KBM-7 (cell line): ENCODE measurements around the gene C2CD4D.

ENCODE experiments used
- DNase-seq: peaks from one replicate; pipeline ENCODE4 v3.0.0-alpha.2; 2015
- in situ Hi-C: fragments of 300-500 bp; cut with MboI; formaldehyde crosslinking; loops from 2 replicates; pipeline ENCODE4 v1.14.3; 2020; ENCODE audit warnings: low sequenced_read_pairs, low pct_unique_long_range_greater_than_20kb, mixed read lengths

Gene C2CD4D

DNA sequence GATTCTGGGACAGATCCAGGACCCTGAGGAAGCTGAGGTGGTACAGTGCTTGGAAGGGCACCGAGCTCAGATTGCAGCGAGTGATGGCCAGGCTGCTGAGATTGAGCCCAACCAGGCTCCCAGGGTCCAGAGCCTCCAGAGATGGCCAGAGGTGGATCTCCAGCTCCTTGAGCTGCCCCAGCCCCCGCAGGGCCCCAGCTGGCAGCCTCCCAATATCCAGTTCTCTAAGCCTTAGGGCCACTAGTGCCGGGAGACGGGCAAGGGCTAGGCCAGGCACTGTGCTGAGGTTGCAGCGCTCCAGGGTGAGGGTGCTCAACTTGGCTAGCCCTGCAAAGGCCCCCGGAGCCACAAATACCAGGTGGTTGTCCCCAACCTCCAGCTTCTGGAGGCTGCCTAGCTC is 37.8 kb downstream of the C2CD4D start:
- DNase-seq = no peak
- in situ Hi-C loops = no loop called here

GRCh38 chr1:151801310-151801820 is 38.3 kb downstream of the C2CD4D start:
- DNase-seq = no peak
- in situ Hi-C loops = no loop called here

GRCh38 chr1:151800830-151801229 is 38.8 kb downstream of the C2CD4D start:
- in situ Hi-C loops = no loop called here

DNA sequence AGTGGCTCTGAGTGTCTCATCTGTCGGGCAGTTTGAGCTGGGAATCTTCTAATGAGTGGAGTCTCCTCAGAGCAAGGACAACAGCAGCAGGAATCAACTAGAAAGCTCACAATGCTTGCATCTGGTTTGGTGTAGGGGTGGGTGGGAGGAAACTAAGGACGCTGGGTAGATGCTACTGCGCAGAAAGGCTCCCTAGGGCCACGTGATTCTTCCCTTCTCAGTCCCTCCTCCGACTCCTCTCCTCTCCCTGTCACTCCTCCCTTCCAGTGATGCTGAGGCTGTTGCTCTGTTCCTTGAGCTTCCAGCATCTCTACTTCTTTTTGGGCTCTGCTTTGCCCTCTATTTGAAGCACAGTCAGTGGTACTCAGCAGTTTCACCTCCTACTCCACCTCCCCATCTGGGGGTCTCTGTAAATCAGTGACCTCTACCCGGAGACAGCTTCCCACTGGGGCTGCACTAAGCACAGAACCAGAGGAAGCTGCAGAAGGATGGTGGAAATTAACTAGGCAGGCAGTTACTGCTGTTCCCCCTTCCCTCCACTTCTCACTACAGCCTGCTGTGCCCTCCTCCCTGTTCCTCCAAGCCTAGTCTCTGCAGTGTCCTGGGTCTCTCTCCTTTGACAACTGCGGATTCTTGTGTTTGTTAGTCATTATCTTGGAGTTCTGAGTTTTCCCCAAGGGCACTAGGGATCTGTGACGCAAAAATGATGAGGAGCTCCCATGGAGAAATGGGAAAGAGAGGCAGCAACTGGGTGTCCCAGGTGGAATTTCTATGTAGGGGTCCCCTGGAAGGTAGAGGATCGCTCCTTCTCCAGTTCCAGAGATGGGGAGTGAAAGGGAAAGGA is 40.2 kb downstream of the C2CD4D start:
- in situ Hi-C loops = no loop called here
- DNase-seq = no peak

More at GRCh38 chr1:151800830-151801229, 38.8 kb downstream of the C2CD4D start:
- no peak for DNase-seq

DNA sequence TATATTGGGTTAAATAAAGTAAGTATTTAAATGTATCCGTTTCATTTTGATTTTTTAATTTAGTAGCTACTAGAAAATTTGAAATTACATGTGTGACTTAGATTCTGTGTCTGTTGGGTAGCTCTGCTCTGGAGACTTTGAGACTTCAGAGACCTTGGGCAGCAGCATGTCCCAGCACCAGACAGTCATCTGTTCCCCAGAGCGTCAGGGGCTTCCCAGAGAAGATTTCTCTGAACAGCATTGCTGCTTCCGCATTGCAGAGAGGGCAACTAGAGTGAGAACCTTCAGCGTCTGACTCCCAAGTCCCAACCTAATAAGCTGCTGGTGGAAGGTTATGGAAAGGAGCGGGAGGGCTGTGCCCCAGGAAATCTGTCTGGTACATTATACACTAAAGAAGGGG is 41.0 kb downstream of the C2CD4D start:
- DNase-seq = no peak

DNA sequence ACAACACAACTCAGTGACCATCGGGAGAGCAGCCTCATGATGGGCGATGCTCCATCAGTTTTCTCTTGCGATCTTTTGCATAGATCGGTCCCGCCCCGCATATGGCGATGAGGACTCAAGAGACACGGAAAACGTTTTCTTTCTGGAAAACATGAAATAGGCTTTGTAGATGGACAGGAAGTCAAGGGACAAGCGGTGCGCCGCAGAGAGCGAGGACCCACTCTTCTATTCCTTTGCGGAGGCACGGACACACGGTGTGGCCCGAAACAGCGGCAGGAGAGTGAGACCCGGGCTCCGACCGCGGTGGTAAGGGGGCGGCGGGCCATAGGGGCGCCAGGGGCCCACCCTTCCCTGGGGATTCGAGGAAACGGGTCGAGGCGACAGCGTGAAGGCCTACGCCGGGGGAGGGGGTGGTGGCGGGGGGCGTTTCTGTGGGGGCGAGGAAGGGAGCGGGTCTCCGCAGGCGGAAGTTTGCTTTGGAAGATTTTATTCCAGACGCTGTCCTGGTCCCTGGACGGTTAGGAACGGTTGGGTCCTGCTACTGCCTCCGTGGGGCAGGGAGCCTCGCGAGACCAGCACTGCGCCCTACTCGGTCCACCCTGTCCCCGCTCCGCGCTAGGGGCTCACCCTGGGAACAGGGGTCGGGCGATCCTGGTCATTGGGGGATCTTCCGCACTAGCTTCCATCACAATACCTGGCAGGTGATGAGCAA is 48.5 kb downstream of the C2CD4D start:
- no peak for DNase-seq
- in situ Hi-C loops = no loop called here

More for the DNA sequence above, 41.0 kb downstream of the C2CD4D start:
- in situ Hi-C loops = no loop called here

- in situ Hi-C loops = no loop called here
- peak; percentile 100 for DNase-seq
Observed at GRCh38 chr1:151790071-151790939, 49.3 kb downstream of the C2CD4D start, which contains the start of gene TDRKH. TSS of gene TDRKH (minus strand) at chr1:151790500. CDS start at chr1:151783022, 7,478 bp downstream.
